ENCODE measurements around the gene MSL3B.

Gene MSL3B

GRCh38 chr2:233832869-233833311 lies 35.3 kb downstream of the MSL3B start:
- Histone ChIP-seq H3K4me1 (no peaks in the 10 kb centered on the region), H3K27me3 (ENCODE audit: low read depth) (peaks cover 12% of the 10 kb centered on the region), H3K9me3 (replicated peaks) (no peaks in the 10 kb centered on the region), H3K36me3 (no peaks in the 10 kb centered on the region), H3K27ac (replicated peaks) (no peak overlapping the region), H3K4me3 (no peak overlapping the region)
- intact Hi-C loops (cut with micrococcal nuclease) = no loop called here
- no peak for TF ChIP-seq CTCF (IDR thresholded peaks at IDR 0.05; ENCODE audit: borderline replicate concordance)
- DNase-seq = no peak

GRCh38 chr2:233832414-233832813 lies 35.8 kb downstream of the MSL3B start:
- H3K27me3 ChIP-seq (ENCODE audit: low read depth) = peaks cover 12% of the 10 kb centered on the region
- no peaks in the 10 kb centered on the region for H3K36me3 ChIP-seq
- no peak for TF ChIP-seq CTCF (IDR thresholded peaks at IDR 0.05; ENCODE audit: borderline replicate concordance)
- H3K9me3 ChIP-seq (replicated peaks) = no peaks in the 10 kb centered on the region
- H3K4me3 ChIP-seq = no peak overlapping the region
- no peaks in the 10 kb centered on the region for H3K4me1 ChIP-seq
- intact Hi-C loops (cut with micrococcal nuclease) = no loop called here
- H3K27ac ChIP-seq (replicated peaks) = no peak overlapping the region
- DNase-seq = no peak

- Histone ChIP-seq H3K27me3 (ENCODE audit: low read depth) (peaks cover 12% of the 10 kb centered on the region), H3K27ac (replicated peaks) (no peak overlapping the region), H3K4me3 (no peak overlapping the region), H3K4me1 (no peaks in the 10 kb centered on the region), H3K9me3 (replicated peaks) (no peaks in the 10 kb centered on the region), H3K36me3 (no peaks in the 10 kb centered on the region)
- DNase-seq = no peak
- TF ChIP-seq CTCF (IDR thresholded peaks at IDR 0.05; ENCODE audit: borderline replicate concordance) = no peak
- intact Hi-C loops (cut with micrococcal nuclease) = no loop called here
Observed at GRCh38 chr2:233831861-233832260, 36.3 kb downstream of the MSL3B start.

GRCh38 chr2:233831011-233831721 lies 37.0 kb downstream of the MSL3B start:
- H3K27ac ChIP-seq (replicated peaks) = no peak overlapping the region
- H3K4me1 ChIP-seq = no peaks in the 10 kb centered on the region
- no peak overlapping the region for H3K4me3 ChIP-seq
- intact Hi-C loops (cut with micrococcal nuclease) = no loop called here
- H3K27me3 ChIP-seq (ENCODE audit: low read depth) = peaks cover 12% of the 10 kb centered on the region
- peaks cover 6% of the 10 kb centered on the region for H3K9me3 ChIP-seq (replicated peaks)
- DNase-seq = no peak
- no peaks in the 10 kb centered on the region for H3K36me3 ChIP-seq
- TF ChIP-seq CTCF (IDR thresholded peaks at IDR 0.05; ENCODE audit: borderline replicate concordance) = no peak

- TF ChIP-seq CTCF (IDR thresholded peaks at IDR 0.05; ENCODE audit: borderline replicate concordance) = no peak
- no peak overlapping the region for H3K4me3 ChIP-seq
- peaks cover 8% of the 10 kb centered on the region for H3K9me3 ChIP-seq (replicated peaks)
- H3K27ac ChIP-seq (replicated peaks) = no peak overlapping the region
- DNase-seq = no peak
- intact Hi-C loops (cut with micrococcal nuclease) = no loop called here
- no peaks in the 10 kb centered on the region for H3K36me3 ChIP-seq
- peaks cover 12% of the 10 kb centered on the region for H3K27me3 ChIP-seq (ENCODE audit: low read depth)
- H3K4me1 ChIP-seq = no peaks in the 10 kb centered on the region
Observed at GRCh38 chr2:233830111-233830802, 37.9 kb downstream of the MSL3B start.

Data from left ventricle myocardium inferior (tissue), 1 donor.